PC-3 (cell line): Measurements from ENCODE around the gene TBX5. TPM values are rescaled to one million over a fixed set of nuclear protein-coding genes. Genes with fewer than 3 reads are reported as not detected.

Experiments
- ATAC-seq: fragments of 200-7000 bp; cut with Tn5 transposase; 2 replicates; pipeline ENCODE4 v1.9.1; 2020; ENCODE audit warnings: mild to moderate bottlenecking, moderate library complexity
- BruUV-seq: library from RNA; stranded (reverse); fragments of 400-500 nt; replicated peaks from 2 replicates; lab custom pipeline; 2021; lab: Mats Ljungman, UMichigan
- CTCF ChIA-PET: fragments of 300-600 bp; sonication (Branson Sonifier 250); formaldehyde crosslinking; loops from one replicate; lab custom pipeline; 2022; ENCODE audit warnings: antibody characterized with exemption; lab: Charles Lee
- POLR2A ChIA-PET: fragments of 300-600 bp; sonication (Branson Sonifier 250); formaldehyde crosslinking; loops from one replicate; lab custom pipeline; 2022; ENCODE audit warnings: antibody characterized with exemption; ENCODE audit not compliant: unreplicated experiment; lab: Charles Lee
- DNase-seq: peaks from one replicate; pipeline ENCODE4 v3.0.0-alpha.2; 2015
- H2AFZ ChIP-seq: fragments of 300-600 bp; sonication (generic); 2 replicates; pipeline ENCODE4 v1.6.0; 2016; ENCODE audit warnings: antibody characterized with exemption, low read length
- H3F3A ChIP-seq: fragments of 300-600 bp; sonication (generic); one replicate; pipeline ENCODE4 v1.6.0; 2017; ENCODE audit warnings: antibody characterized with exemption, low read length, control low read depth, mild to moderate bottlenecking; ENCODE audit not compliant: unreplicated experiment
- H3K27ac ChIP-seq: fragments of 300-600 bp; sonication (generic); 2 replicates; pipeline ENCODE4 v1.5.1; 2016; ENCODE audit warnings: mild to moderate bottlenecking, low read length
- H3K27me3 ChIP-seq: fragments of 300-600 bp; sonication (generic); 2 replicates; pipeline ENCODE4 v1.6.1; 2016; ENCODE audit warnings: low read length, mixed read lengths
- H3K36me3 ChIP-seq: fragments of 300-600 bp; sonication (generic); 2 replicates; pipeline ENCODE4 v1.6.1; 2016; ENCODE audit warnings: low read depth, mixed run types, low read length, mixed read lengths
- H3K4me1 ChIP-seq: fragments of 300-600 bp; sonication (generic); 2 replicates; pipeline ENCODE4 v1.5.1; 2016; ENCODE audit warnings: low read length; ENCODE audit not compliant: insufficient read depth
- H3K4me2 ChIP-seq: fragments of 300-600 bp; sonication (generic); 2 replicates; pipeline ENCODE4 v1.6.0; 2016; ENCODE audit warnings: low read length
- H3K4me3 ChIP-seq: fragments of 300-600 bp; sonication (generic); 2 replicates; pipeline ENCODE4 v1.5.1; 2016; ENCODE audit warnings: mild to moderate bottlenecking, low read length, mixed read lengths
- H3K79me2 ChIP-seq: fragments of 300-600 bp; sonication (generic); 2 replicates; pipeline ENCODE4 v1.6.1; 2017; ENCODE audit warnings: low read length, mixed read lengths
- H3K9ac ChIP-seq: fragments of 300-600 bp; sonication (generic); 2 replicates; pipeline ENCODE4 v1.6.0; 2016; ENCODE audit warnings: mild to moderate bottlenecking, low read length
- H3K9me2 ChIP-seq: fragments of 300-600 bp; sonication (generic); replicated peaks from 2 replicates; pipeline ENCODE4 v1.6.1; 2016; ENCODE audit warnings: mixed run types, low read length, mixed read lengths
- H3K9me3 ChIP-seq: fragments of 300-600 bp; sonication (generic); 2 replicates; pipeline ENCODE4 v1.6.1; 2016; ENCODE audit warnings: low read length, mixed read lengths
- H4K20me1 ChIP-seq: fragments of 300-600 bp; sonication (generic); 2 replicates; pipeline ENCODE4 v1.6.1; 2016; ENCODE audit warnings: low read length, mixed read lengths
- EZH2 ChIP-seq: fragments of 300-600 bp; sonication (generic); IDR thresholded peaks from one replicate; pipeline ENCODE4 v1.6.1; 2017; ENCODE audit warnings: antibody characterized with exemption, mild to moderate bottlenecking, low read length; ENCODE audit not compliant: unreplicated experiment
- EZH2phosphoT487 ChIP-seq: fragments of 300-600 bp; sonication (generic); IDR thresholded peaks from 2 replicates; pipeline ENCODE4 v1.6.1; 2018; ENCODE audit warnings: mild to moderate bottlenecking, antibody characterized with exemption, low read length, borderline replicate concordance
- intact Hi-C: fragments of 100-400 bp; cut with micrococcal nuclease; formaldehyde crosslinking; loops from 2 replicates; pipeline ENCODE4 v1.9.0; 2023
- total RNA-seq: library from RNA; depleted of rRNA; stranded (reverse); fragments of >200 nt; gene quantifications from 2 replicates; pipeline ENCODE4 v1.2.3, GENCODE V29; 2014
- TF ChIP-seq, protein P1 (sequence below): fragments of 300-600 bp; sonication (generic); conservative IDR thresholded peaks from 2 replicates; pipeline ENCODE4 v1.5.1; 2017; ENCODE audit warnings: antibody characterized with exemption, low read depth, mild to moderate bottlenecking, low read length

The TBX5 gene
- total RNA-seq, 1 experiment from 2014 or later: not detected

DNA sequence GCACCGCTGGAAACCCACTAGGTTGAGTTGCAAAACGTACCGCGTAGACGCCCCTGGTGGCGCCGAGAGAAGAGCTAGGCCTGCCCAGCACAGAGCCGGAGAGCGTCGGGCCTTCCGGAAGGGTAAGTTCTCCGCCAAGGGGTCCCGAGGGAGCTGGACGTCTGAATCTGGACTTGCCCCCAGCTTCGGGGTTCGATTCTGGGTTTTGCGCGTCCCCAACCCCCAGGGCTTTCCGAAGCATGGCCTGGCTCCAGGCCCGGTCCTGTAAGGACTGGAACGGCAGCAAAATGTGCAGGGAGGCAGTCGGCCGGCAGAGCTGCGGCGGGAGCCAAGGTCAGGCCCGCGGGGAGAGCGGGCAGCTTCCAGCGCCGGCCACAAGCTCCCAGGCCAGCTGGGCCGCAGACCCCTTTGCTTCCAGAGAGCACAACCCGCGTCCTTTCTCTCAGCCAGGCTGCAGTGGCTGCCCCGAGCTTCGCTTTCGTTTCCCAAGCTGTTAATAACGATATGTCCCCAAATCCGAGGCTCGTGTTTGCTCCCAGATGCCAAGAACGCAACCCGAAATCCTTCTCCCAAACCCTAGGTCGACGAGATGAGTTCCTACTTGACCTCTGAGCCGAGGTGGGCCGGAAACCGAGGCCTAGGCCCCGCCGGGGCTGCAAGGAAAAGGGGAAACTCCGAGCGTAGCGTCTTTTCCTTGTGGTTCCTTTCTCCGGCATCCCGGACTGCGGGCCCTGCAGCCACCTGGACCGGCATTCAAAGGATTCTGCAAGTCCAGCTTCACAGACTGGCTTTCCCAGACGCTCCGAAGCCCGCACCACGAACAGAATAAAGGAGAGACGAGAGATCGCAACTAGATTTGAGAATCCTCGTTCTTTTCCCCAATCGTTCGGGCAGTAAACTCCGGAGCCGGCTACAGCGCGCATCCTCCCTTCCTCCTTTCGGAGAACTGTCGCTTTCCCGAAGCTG is 3.2 kb upstream of the TBX5 start:
- TF ChIP-seq EZH2 (peak; percentile 55), EZH2phosphoT487 (no peak)
- H3F3A ChIP-seq: no peaks in the 10 kb centered on the region
- intact Hi-C loops: no loop called here
- H3K4me3 ChIP-seq: no peak overlapping the region
- no peaks in the 10 kb centered on the region for H3K36me3 ChIP-seq
- no peaks in the 10 kb centered on the region for H4K20me1 ChIP-seq
- no peak overlapping the region for H3K27ac ChIP-seq
- H3K79me2 ChIP-seq: no peaks in the 10 kb centered on the region
- no peak overlapping the region for H3K9ac ChIP-seq
- H3K4me1 ChIP-seq: no peaks in the 10 kb centered on the region
- H3K9me3 ChIP-seq: no peaks in the 10 kb centered on the region
- no peak overlapping the region for H2AFZ ChIP-seq
- ATAC-seq (no peak), DNase-seq (no peak)
- no peaks in the 10 kb centered on the region for H3K9me2 ChIP-seq
- ChIA-PET POLR2A (no interaction called here), CTCF (no interaction called here)
- no TSS peak for BruUV-seq
- no peak overlapping the region for H3K4me2 ChIP-seq
- H3K27me3 ChIP-seq: peaks cover 98% of the 10 kb centered on the region

DNA sequence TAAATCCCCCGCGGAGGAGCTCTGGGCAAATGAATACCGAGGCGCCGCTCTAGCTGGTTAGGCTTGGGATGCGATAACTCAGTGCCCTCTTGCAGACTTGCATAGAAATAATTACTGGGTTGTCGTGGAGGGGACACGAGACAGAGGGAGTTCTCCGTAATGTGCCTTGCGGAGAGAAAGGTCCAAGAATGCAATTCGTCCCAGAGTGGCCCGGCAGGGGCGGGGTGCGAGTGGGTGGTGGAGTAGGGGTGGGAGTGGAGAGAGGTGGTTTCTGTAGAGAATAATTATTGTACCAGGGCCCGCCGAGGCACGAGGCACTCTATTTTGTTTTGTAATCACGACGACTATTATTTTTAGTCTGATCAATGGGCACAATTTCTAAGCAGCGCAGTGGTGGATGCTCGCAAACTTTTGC is 2.5 kb upstream of the TBX5 start:
- intact Hi-C loops: no loop called here
- no peak for DNase-seq
- H3K27me3 ChIP-seq: peaks cover 98% of the 10 kb centered on the region
- POLR2A ChIA-PET: no interaction called here
- no peaks in the 10 kb centered on the region for H3K9me3 ChIP-seq
- no peak for TF ChIP-seq EZH2
- no peak for TF ChIP-seq EZH2phosphoT487
- TF ChIP-seq, protein P1, sequence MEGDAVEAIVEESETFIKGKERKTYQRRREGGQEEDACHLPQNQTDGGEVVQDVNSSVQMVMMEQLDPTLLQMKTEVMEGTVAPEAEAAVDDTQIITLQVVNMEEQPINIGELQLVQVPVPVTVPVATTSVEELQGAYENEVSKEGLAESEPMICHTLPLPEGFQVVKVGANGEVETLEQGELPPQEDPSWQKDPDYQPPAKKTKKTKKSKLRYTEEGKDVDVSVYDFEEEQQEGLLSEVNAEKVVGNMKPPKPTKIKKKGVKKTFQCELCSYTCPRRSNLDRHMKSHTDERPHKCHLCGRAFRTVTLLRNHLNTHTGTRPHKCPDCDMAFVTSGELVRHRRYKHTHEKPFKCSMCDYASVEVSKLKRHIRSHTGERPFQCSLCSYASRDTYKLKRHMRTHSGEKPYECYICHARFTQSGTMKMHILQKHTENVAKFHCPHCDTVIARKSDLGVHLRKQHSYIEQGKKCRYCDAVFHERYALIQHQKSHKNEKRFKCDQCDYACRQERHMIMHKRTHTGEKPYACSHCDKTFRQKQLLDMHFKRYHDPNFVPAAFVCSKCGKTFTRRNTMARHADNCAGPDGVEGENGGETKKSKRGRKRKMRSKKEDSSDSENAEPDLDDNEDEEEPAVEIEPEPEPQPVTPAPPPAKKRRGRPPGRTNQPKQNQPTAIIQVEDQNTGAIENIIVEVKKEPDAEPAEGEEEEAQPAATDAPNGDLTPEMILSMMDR: no peak
- no peaks in the 10 kb centered on the region for H3K9me2 ChIP-seq
- no TSS peak for BruUV-seq
- H3K79me2 ChIP-seq: no peaks in the 10 kb centered on the region
- no peak overlapping the region for H3K4me3 ChIP-seq
- H3F3A ChIP-seq: no peaks in the 10 kb centered on the region
- H3K36me3 ChIP-seq: no peaks in the 10 kb centered on the region
- no peaks in the 10 kb centered on the region for H3K4me1 ChIP-seq
- no peak overlapping the region for H3K27ac ChIP-seq
- CTCF ChIA-PET: no interaction called here
- H4K20me1 ChIP-seq: no peaks in the 10 kb centered on the region
- H3K4me2 ChIP-seq: no peak overlapping the region
- no peak overlapping the region for H3K9ac ChIP-seq
- no peak overlapping the region for H2AFZ ChIP-seq
- no peak for ATAC-seq

DNA sequence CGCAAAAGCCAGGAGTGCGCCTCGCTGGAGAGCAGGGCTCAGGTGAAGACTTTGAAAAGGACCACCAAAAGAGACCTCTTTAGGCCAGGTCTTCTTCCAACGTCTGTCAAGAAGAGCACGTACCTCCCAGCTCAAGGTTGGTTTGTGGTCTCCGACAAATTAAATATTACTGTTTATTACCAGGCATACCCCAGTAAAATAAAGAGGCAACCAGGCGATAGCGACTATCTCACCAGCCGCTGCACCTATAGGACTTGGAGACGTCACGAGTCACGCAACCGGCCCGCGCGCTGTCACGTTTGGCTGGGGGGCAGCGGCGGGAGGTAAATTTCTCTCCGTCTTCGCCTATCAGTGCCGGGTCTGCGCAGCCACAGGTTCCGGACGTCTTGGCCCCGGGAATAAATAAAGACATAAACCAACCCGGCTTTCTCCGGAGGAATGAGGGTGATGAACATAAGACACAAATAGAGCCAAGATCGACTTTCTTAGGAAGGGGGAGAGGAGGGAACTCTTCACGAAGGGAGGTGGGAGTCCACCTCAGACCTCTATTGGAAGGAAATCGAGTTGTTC is 2.0 kb upstream of the TBX5 start:
- no peaks in the 10 kb centered on the region for H4K20me1 ChIP-seq
- no peaks in the 10 kb centered on the region for H3K36me3 ChIP-seq
- no peak overlapping the region for H3K4me3 ChIP-seq
- ChIA-PET CTCF (no interaction called here), POLR2A (no interaction called here)
- H3K27ac ChIP-seq: no peak overlapping the region
- BruUV-seq: no TSS peak
- H3K9me2 ChIP-seq: no peaks in the 10 kb centered on the region
- H3F3A ChIP-seq: no peaks in the 10 kb centered on the region
- no peaks in the 10 kb centered on the region for H3K79me2 ChIP-seq
- no peak overlapping the region for H2AFZ ChIP-seq
- no peak overlapping the region for H3K9ac ChIP-seq
- TF ChIP-seq EZH2phosphoT487: no peak
- H3K27me3 ChIP-seq: peaks cover 98% of the 10 kb centered on the region
- DNase-seq: no peak
- ATAC-seq: no peak
- no peak overlapping the region for H3K4me2 ChIP-seq
- H3K4me1 ChIP-seq: no peaks in the 10 kb centered on the region
- intact Hi-C loops: no loop called here
- H3K9me3 ChIP-seq: no peaks in the 10 kb centered on the region
